Naive thymus-derived CD4-positive, alpha-beta T cell (primary cell): ENCODE measurements around the gene NSD2. TPM values are rescaled to one million over a fixed set of nuclear protein-coding genes. Genes with fewer than 3 reads are reported as not detected.
"Not testable (repeated sequence)": the region's sequence is repeated elsewhere in the genome, so short reads cannot be mapped to it uniquely, and the experiment has no call there.

ENCODE experiments used
- ATAC-seq: fragments of 150-1000 bp; cut with Tn5 transposase; 2 replicates; pipeline ENCODE4 v1.10.0; 2021; ENCODE audit warnings: mild to moderate bottlenecking, moderate library complexity
- CTCF ChIA-PET: fragments of 350-600 bp; sonication (Branson Sonifier 250); formaldehyde crosslinking; loops from one replicate; lab custom pipeline; 2021; ENCODE audit warnings: antibody characterized with exemption; lab: Charles Lee
- POLR2A ChIA-PET: fragments of 350-600 bp; sonication (Branson Sonifier 250); formaldehyde crosslinking; loops from one replicate; lab custom pipeline; 2021; ENCODE audit warnings: antibody characterized with exemption, inconsistent platforms; lab: Charles Lee
- DNase-seq, 9 donors: peaks; one replicate each; pipeline versions ENCODE4 v3.0.0 to v3.0.0-alpha.2; 2020 to 2022; ENCODE audit warnings: mixed read lengths in 1 of 9
- H3K27ac ChIP-seq: one replicate; pipeline ENCODE4 v1.7.0; 2013; ENCODE audit warnings: mild to moderate bottlenecking, low read depth, low read length, moderate library complexity
- H3K27me3 ChIP-seq, 2 donors: one replicate each; pipeline ENCODE4 v1.7.0; 2013; ENCODE audit warnings: low read length in 2 of 2, mild to moderate bottlenecking in 2 of 2, moderate library complexity in 2 of 2; ENCODE audit not compliant: control insufficient read depth in 2 of 2, insufficient read depth in 2 of 2
- H3K36me3 ChIP-seq, 3 experiments: 1 replicate in 2 of 3; 2 replicates in 1 of 3; pipeline ENCODE4 v1.7.0; 2013; ENCODE audit warnings: low read length in 3 of 3, mild to moderate bottlenecking in 3 of 3, moderate library complexity in 1 of 3; ENCODE audit not compliant: insufficient read depth in 3 of 3, control insufficient read depth in 2 of 3
- H3K4me1 ChIP-seq, 2 donors: one replicate each; pipeline ENCODE4 v1.7.0; 2013; ENCODE audit warnings: low read length in 2 of 2, mild to moderate bottlenecking in 2 of 2, moderate library complexity in 1 of 2; ENCODE audit not compliant: control insufficient read depth in 2 of 2, insufficient read depth in 2 of 2
- H3K4me3 ChIP-seq: 2 replicates; pipeline ENCODE4 v1.7.0; 2013; ENCODE audit warnings: mild to moderate bottlenecking, low read length
- H3K9me3 ChIP-seq, 3 experiments: 1 replicate in 2 of 3; 2 replicates in 1 of 3; pipeline ENCODE4 v1.7.0; 2013; ENCODE audit warnings: low read length in 3 of 3; ENCODE audit not compliant: control insufficient read depth in 2 of 3
- H3K27ac Mint-ChIP-seq, 9 donors: one replicate each; pipeline ENCODE4 v1.8.0; 2020 to 2022; ENCODE audit warnings: mixed read lengths in 9 of 9, mild to moderate bottlenecking in 8 of 9, moderate library complexity in 5 of 9, inconsistent platforms in 2 of 9
- H3K27me3 Mint-ChIP-seq, 5 donors: one replicate each; pipeline ENCODE4 v1.8.0; 2021 to 2022; ENCODE audit warnings: mixed read lengths in 5 of 5, mild to moderate bottlenecking in 1 of 5
- H3K36me3 Mint-ChIP-seq, 5 donors: one replicate each; pipeline ENCODE4 v1.8.0; 2020 to 2022; ENCODE audit warnings: mixed read lengths in 5 of 5, mild to moderate bottlenecking in 3 of 5, inconsistent platforms in 1 of 5
- H3K4me1 Mint-ChIP-seq, 7 donors: one replicate each; pipeline ENCODE4 v1.8.0; 2020 to 2022; ENCODE audit warnings: mixed read lengths in 7 of 7, mild to moderate bottlenecking in 3 of 7, inconsistent platforms in 1 of 7
- H3K4me3 Mint-ChIP-seq, 10 donors: one replicate each; pipeline ENCODE4 v1.8.0; 2020 to 2022; ENCODE audit warnings: mild to moderate bottlenecking in 10 of 10, mixed read lengths in 10 of 10, moderate library complexity in 6 of 10, inconsistent platforms in 2 of 10
- H3K9me3 Mint-ChIP-seq, 11 donors: one replicate each; pipeline ENCODE4 v1.8.0; 2020 to 2022; ENCODE audit warnings: mixed read lengths in 11 of 11, mild to moderate bottlenecking in 4 of 11, inconsistent platforms in 1 of 11, moderate library complexity in 1 of 11
- intact Hi-C, 2 donors: fragments of 100-400 bp; cut with micrococcal nuclease; formaldehyde crosslinking; loops; one replicate each; pipeline ENCODE4 v1.15.1; 2023
- polyA plus RNA-seq, 2 donors: library from polyadenylated mRNA; unstranded; fragments of 300-500 nt; fragmentation: Illumina TruSeq; gene quantifications; one replicate each; pipeline ENCODE4 v1.2.3, GENCODE V29; 2021
- total RNA-seq, 6 experiments: library from RNA in 5 of 6; stranded (reverse) in 5 of 6; gene quantifications; 1 replicate in 5 of 6; 2 replicates in 1 of 6; pipeline ENCODE4 v1.2.3 and lab custom pipeline; 2021 to 2026

The NSD2 gene
- total and polyA plus RNA-seq, 7 experiments from 2014 or later, result 2.7 to 207 (median 37.3) TPM

DNA sequence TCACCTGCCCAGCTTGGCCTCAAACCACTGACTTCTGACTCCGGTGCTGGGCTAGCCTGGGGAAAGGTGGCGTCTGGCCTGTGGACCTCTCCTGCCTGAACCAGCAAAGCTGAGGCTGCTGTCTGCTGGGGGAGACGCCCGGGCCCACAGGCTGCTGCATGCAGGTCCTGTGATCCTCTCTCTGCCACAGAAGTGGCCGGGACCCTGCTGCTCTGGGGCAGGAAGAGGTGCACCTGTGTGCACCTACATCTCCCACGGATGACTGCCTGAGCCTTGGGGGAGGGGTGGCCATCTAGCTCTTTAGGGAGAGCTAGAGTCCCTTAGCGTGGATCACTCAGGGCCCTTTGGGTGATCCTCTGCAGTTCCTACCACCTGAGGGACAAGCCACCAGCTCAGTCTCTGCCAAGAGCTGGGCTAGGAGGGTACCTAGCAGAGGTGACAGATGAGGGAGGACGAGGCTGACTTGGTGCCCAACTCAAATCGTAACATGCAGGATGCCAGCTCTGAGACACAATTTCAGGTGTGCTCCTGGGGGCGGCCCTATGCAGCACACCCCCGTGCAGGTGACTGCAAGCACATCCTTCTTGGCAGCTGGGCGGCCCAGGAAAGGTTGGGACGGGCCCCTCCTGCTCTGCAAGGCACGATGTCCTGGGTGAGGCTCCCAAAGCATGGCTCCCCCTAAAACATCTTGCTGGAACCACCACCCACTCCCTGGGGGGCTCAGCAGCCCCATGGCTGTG lies 37.7 kb upstream of the NSD2 start:
- H3K4me3 Mint-ChIP-seq, result no peak overlapping the region
- Histone ChIP-seq H3K27me3 (no peaks in the 10 kb centered on the region), H3K4me1 (no peaks in the 10 kb centered on the region), H3K4me3 (no peak overlapping the region), H3K36me3 (peaks cover 0 to 66% (median 9%) of the 10 kb centered on the region in 3 experiments), H3K27ac (no peak overlapping the region), H3K9me3 (no peaks in the 10 kb centered on the region)
- peaks cover 14 to 49% (median 22%) of the 10 kb centered on the region in 5 donors for H3K36me3 Mint-ChIP-seq
- H3K4me1 Mint-ChIP-seq, result peaks cover 0 to 15% (median 3%) of the 10 kb centered on the region in 7 donors
- intact Hi-C loops, result no loop called here
- DNase-seq (no peak), ATAC-seq (no peak)
- ChIA-PET POLR2A (no interaction called here), CTCF (interaction anchor here (1.9 kb wide), 1 partner anchor 66 kb away, joined by 7 read pairs; no protein-coding TSS in a partner anchor)
- H3K27ac Mint-ChIP-seq, result peak overlapping the region in 1 of 9 donors; percentile 49
- H3K9me3 Mint-ChIP-seq, result no peaks in the 10 kb centered on the region
- no peaks in the 10 kb centered on the region for H3K27me3 Mint-ChIP-seq

DNA sequence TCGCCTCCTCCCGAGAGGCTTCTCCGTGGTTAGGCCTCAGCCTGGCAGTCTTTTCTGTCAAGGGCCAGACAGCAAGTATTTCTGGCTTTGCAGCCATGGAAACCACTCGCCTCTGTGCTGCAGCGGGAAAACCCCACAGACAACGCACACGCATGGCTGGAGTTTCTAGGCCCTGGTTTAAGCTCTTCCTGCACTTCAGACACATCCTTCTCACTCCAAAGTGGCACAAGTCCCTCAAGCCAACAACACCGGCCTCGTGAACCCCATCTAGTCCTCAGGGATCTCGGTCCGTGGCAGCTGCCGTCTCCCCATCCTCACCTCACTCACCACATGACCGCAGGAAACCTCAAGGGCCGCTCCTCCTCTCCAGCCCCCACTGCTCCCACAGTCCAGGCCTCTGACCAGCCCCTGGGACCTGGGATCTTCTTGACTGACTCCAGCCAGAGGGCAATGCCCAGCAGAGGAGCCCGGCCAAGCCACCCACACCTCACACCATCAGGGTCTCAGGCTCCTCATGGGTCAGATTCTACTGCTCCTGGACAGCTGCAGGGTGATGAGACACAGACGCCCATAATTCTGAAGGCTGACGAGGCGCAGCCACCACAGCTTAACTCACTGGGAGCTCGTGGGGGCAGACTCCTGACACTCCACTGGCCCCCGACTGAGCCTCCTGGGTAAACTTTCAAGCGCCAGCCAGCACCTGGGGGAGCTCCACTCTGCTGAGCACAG lies 37.0 kb upstream of the NSD2 start:
- no peak overlapping the region for H3K4me3 ChIP-seq
- intact Hi-C loops, result no loop called here
- H3K27me3 ChIP-seq, result no peaks in the 10 kb centered on the region
- no peaks in the 10 kb centered on the region for H3K9me3 ChIP-seq
- H3K36me3 Mint-ChIP-seq, result peaks cover 17 to 52% (median 26%) of the 10 kb centered on the region in 5 donors
- no peak for DNase-seq
- CTCF ChIA-PET, result interaction anchor here (0.6 kb wide), 1 partner anchor 31 kb away, joined by 3 read pairs; no protein-coding TSS in a partner anchor
- no peaks in the 10 kb centered on the region for H3K9me3 Mint-ChIP-seq
- H3K36me3 ChIP-seq, result peaks cover 0 to 73% (median 9%) of the 10 kb centered on the region in 3 experiments
- H3K4me3 Mint-ChIP-seq, result no peak overlapping the region
- no peaks in the 10 kb centered on the region for H3K4me1 ChIP-seq
- ATAC-seq, result no peak
- H3K4me1 Mint-ChIP-seq, result peaks cover 0 to 18% (median 5%) of the 10 kb centered on the region in 7 donors
- POLR2A ChIA-PET, result no interaction called here
- peak overlapping the region in 1 of 9 donors; percentile 68 for H3K27ac Mint-ChIP-seq
- no peak overlapping the region for H3K27ac ChIP-seq
- no peaks in the 10 kb centered on the region for H3K27me3 Mint-ChIP-seq

- POLR2A ChIA-PET, H3K4me3 ChIP-seq, H3K9me3 ChIP-seq, H3K4me3 Mint-ChIP-seq, H3K27ac Mint-ChIP-seq, H3K27me3 Mint-ChIP-seq, H3K27ac ChIP-seq, DNase-seq, H3K9me3 Mint-ChIP-seq, H3K27me3 ChIP-seq, ATAC-seq, H3K4me1 ChIP-seq, intact Hi-C loops: not testable (repeated sequence)
- peaks cover 0 to 18% (median 5%) of the 10 kb centered on the region in 7 donors for H3K4me1 Mint-ChIP-seq
- CTCF ChIA-PET, result interaction anchor here (0.5 kb wide), 1 partner anchor 307 kb away, joined by 3 read pairs; no protein-coding TSS in a partner anchor
- H3K36me3 ChIP-seq, result peaks cover 0 to 83% (median 16%) of the 10 kb centered on the region in 3 experiments
- peaks cover 13 to 47% (median 19%) of the 10 kb centered on the region in 5 donors for H3K36me3 Mint-ChIP-seq
Observed at GRCh38 chr4:1835836-1836235, 35.4 kb upstream of the NSD2 start.

DNA sequence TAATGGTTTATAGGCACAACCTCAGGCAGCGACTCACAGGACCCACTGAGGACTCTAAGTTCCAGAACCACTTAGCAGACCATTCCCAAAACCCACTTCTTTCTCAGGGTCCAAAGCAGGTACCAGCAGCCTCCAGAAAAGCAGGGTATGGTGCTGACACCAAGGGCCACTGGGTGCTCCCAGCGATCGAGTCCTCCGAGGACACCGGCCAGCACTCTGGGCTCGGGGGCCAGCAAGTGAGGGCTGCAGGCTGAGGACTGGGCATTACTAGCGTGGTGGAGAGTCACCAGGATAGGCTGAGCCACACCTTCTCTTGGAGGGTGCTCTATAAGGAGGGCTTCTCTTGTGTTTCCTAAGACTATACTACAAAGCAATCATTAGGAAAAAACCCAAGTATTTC lies 34.5 kb upstream of the NSD2 start:
- no peak for ATAC-seq
- intact Hi-C loops, result no loop called here
- no peak overlapping the region for H3K27ac Mint-ChIP-seq
- Histone ChIP-seq H3K9me3 (no peaks in the 10 kb centered on the region), H3K27me3 (no peaks in the 10 kb centered on the region), H3K27ac (no peak overlapping the region), H3K36me3 (peaks cover 0 to 83% (median 15%) of the 10 kb centered on the region in 3 experiments), H3K4me3 (no peak overlapping the region), H3K4me1 (no peaks in the 10 kb centered on the region)
- H3K36me3 Mint-ChIP-seq, result peaks cover 11 to 50% (median 17%) of the 10 kb centered on the region in 5 donors
- H3K27me3 Mint-ChIP-seq, result no peaks in the 10 kb centered on the region
- ChIA-PET POLR2A (no interaction called here), CTCF (no interaction called here)
- no peak for DNase-seq
- peaks cover 0 to 15% (median 7%) of the 10 kb centered on the region in 7 donors for H3K4me1 Mint-ChIP-seq
- no peaks in the 10 kb centered on the region for H3K9me3 Mint-ChIP-seq
- no peak overlapping the region for H3K4me3 Mint-ChIP-seq

DNA sequence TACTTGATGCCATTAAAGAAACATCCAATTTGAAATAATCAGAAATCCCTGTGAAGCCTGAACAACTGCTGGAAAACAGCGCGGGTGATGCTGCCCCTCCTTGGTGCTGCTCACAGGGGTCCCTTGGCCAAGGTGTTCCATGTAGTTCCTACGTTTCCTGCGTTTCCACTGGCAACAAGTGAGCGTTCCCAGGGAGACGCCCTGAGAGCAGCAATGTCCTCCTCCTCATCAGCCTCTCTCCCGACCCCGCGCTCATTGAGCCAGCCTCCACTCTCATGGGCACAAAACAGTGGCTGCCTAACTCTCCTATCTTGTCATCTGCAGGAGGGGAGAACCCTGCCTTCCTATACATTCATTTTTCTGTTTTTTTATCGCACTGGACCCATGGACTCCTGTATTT lies 34.1 kb upstream of the NSD2 start:
- no peaks in the 10 kb centered on the region for H3K27me3 Mint-ChIP-seq
- no peaks in the 10 kb centered on the region for H3K27me3 ChIP-seq
- DNase-seq (no peak), ATAC-seq (no peak)
- H3K9me3 Mint-ChIP-seq, result no peaks in the 10 kb centered on the region
- intact Hi-C loops, result no loop called here
- peaks cover 0 to 80% (median 14%) of the 10 kb centered on the region in 3 experiments for H3K36me3 ChIP-seq
- H3K36me3 Mint-ChIP-seq, result peaks cover 9 to 47% (median 17%) of the 10 kb centered on the region in 5 donors
- H3K4me3 ChIP-seq, result no peak overlapping the region
- H3K4me3 Mint-ChIP-seq, result no peak overlapping the region
- H3K27ac ChIP-seq, result no peak overlapping the region
- CTCF ChIA-PET, result no interaction called here
- H3K4me1 ChIP-seq, result no peaks in the 10 kb centered on the region
- peaks cover 0 to 15% (median 7%) of the 10 kb centered on the region in 7 donors for H3K4me1 Mint-ChIP-seq
- H3K27ac Mint-ChIP-seq, result peak overlapping the region in 1 of 9 donors; percentile 41
- H3K9me3 ChIP-seq, result no peaks in the 10 kb centered on the region
- POLR2A ChIA-PET, result no interaction called here

- H3K27ac Mint-ChIP-seq, result peak overlapping the region in 2 of 9 donors; percentile 38 to 42
- peaks cover 0 to 69% (median 18%) of the 10 kb centered on the region in 3 experiments for H3K36me3 ChIP-seq
- intact Hi-C loops, result no loop called here
Observed at GRCh38 chr4:1839282-1839681, 31.9 kb upstream of the NSD2 start.

More at GRCh38 chr4:1839282-1839681, 31.9 kb upstream of the NSD2 start:
- no peak overlapping the region for H3K27ac ChIP-seq
- DNase-seq, result no peak
- Mint-ChIP-seq H3K9me3 (no peaks in the 10 kb centered on the region), H3K36me3 (peaks cover 12 to 47% (median 19%) of the 10 kb centered on the region in 5 donors), H3K4me1 (peaks cover 4 to 26% (median 14%) of the 10 kb centered on the region in 7 donors), H3K27me3 (no peaks in the 10 kb centered on the region), H3K4me3 (no peak overlapping the region)
- CTCF ChIA-PET, result interaction anchor here (0.6 to 1.1 kb wide), 2 partner anchors 59 to 88 kb away, joined by 3 read pairs; no protein-coding TSS in a partner anchor
- H3K4me1 ChIP-seq, result no peaks in the 10 kb centered on the region
- no peaks in the 10 kb centered on the region for H3K27me3 ChIP-seq
- POLR2A ChIA-PET, result no interaction called here
- ATAC-seq, result no peak
- H3K9me3 ChIP-seq, result no peaks in the 10 kb centered on the region
- H3K4me3 ChIP-seq, result no peak overlapping the region
